ENCODE data around the gene TCF21.

Gene TCF21

GRCh38 chr6:133891149-133891926 lies 2.4 kb downstream of the TCF21 start:
- DNase-seq (ENCODE audit: low read depth): no peak
- TF ChIP-seq MYC (IDR thresholded peaks at IDR 0.05; ENCODE audit: low read depth, low read length) (no peak), MAX (IDR thresholded peaks at IDR 0.05; ENCODE audit: low read depth, low read length) (no peak), POLR2A (IDR thresholded peaks at IDR 0.05; ENCODE audit: extremely low read depth, insufficient read length) (no peak), CTCF (IDR thresholded peaks at IDR 0.05; ENCODE audit: low read depth, low read length) (no peak)
- H3K4me3 ChIP-seq (ENCODE audit: low read depth, low read length): no peak overlapping the region

- DNase-seq (ENCODE audit: low read depth): no peak
- no peak for TF ChIP-seq CTCF (IDR thresholded peaks at IDR 0.05; ENCODE audit: low read depth, low read length)
- no peak for TF ChIP-seq MAX (IDR thresholded peaks at IDR 0.05; ENCODE audit: low read depth, low read length)
- no peak for TF ChIP-seq MYC (IDR thresholded peaks at IDR 0.05; ENCODE audit: low read depth, low read length)
- no peak for TF ChIP-seq POLR2A (IDR thresholded peaks at IDR 0.05; ENCODE audit: extremely low read depth, insufficient read length)
- H3K4me3 ChIP-seq (ENCODE audit: low read depth, low read length): no peak overlapping the region
These were observed 3.3 kb downstream of the TCF21 start for GRCh38 chr6:133891927-133892812.

- TF ChIP-seq MAX (IDR thresholded peaks at IDR 0.05; ENCODE audit: low read depth, low read length) (no peak), CTCF (IDR thresholded peaks at IDR 0.05; ENCODE audit: low read depth, low read length) (no peak)
- no peak for DNase-seq (ENCODE audit: low read depth)
- H3K4me3 ChIP-seq (ENCODE audit: low read depth, low read length): no peak overlapping the region
These were observed 4.1 kb downstream of the TCF21 start for GRCh38 chr6:133892813-133893691.

GRCh38 chr6:133893946-133894345 lies 5.0 kb downstream of the TCF21 start:
- DNase-seq (ENCODE audit: low read depth): no peak
- no peak for TF ChIP-seq MYC (IDR thresholded peaks at IDR 0.05; ENCODE audit: low read depth, low read length)
- TF ChIP-seq MAX (IDR thresholded peaks at IDR 0.05; ENCODE audit: low read depth, low read length): no peak
- no peak for TF ChIP-seq POLR2A (IDR thresholded peaks at IDR 0.05; ENCODE audit: extremely low read depth, insufficient read length)
- TF ChIP-seq CTCF (IDR thresholded peaks at IDR 0.05; ENCODE audit: low read depth, low read length): no peak
- no peak overlapping the region for H3K4me3 ChIP-seq (ENCODE audit: low read depth, low read length)

GRCh38 chr6:133894369-133894768 lies 5.5 kb downstream of the TCF21 start:
- TF ChIP-seq POLR2A (IDR thresholded peaks at IDR 0.05; ENCODE audit: extremely low read depth, insufficient read length) (no peak), CTCF (IDR thresholded peaks at IDR 0.05; ENCODE audit: low read depth, low read length) (no peak), MAX (IDR thresholded peaks at IDR 0.05; ENCODE audit: low read depth, low read length) (no peak), MYC (IDR thresholded peaks at IDR 0.05; ENCODE audit: low read depth, low read length) (no peak)
- no peak for DNase-seq (ENCODE audit: low read depth)
- H3K4me3 ChIP-seq (ENCODE audit: low read depth, low read length): no peak overlapping the region

Data from NB4 (cell line).